ENCODE data around the gene RNU4-1.
"Not testable (repeated sequence)": the region's sequence is repeated elsewhere in the genome, so short reads cannot be mapped to it uniquely, and the experiment has no call there.

The RNU4-1 gene

GRCh38 chr12:120292661-120293531 is at the start of gene RNU4-1:
TSS of gene RNU4-1 (minus strand) at chr12:120293237.
- FAIRE-seq = peak; percentile 91

- FAIRE-seq = no peak
Observed at GRCh38 chr12:120342175-120343038, 49.4 kb upstream of the RNU4-1 start.

GRCh38 chr12:120339256-120339655 is 46.2 kb upstream of the RNU4-1 start:
- FAIRE-seq = no peak

- no peak for FAIRE-seq
Observed at GRCh38 chr12:120337730-120338129, 44.7 kb upstream of the RNU4-1 start.

GRCh38 chr12:120336392-120336791 is 43.4 kb upstream of the RNU4-1 start:
- not testable (repeated sequence) for FAIRE-seq

- FAIRE-seq = not testable (repeated sequence)
Observed at GRCh38 chr12:120335447-120335846, 42.4 kb upstream of the RNU4-1 start.

- FAIRE-seq = no peak
Observed at GRCh38 chr12:120332523-120332922, 39.5 kb upstream of the RNU4-1 start.

GRCh38 chr12:120332041-120332440 is 39.0 kb upstream of the RNU4-1 start:
- FAIRE-seq = no peak

- FAIRE-seq = no peak
Observed at GRCh38 chr12:120331390-120331789, 38.4 kb upstream of the RNU4-1 start.

- FAIRE-seq = no peak
Observed at GRCh38 chr12:120328228-120328627, 35.2 kb upstream of the RNU4-1 start.

GRCh38 chr12:120327593-120327992 is 34.6 kb upstream of the RNU4-1 start, which contains the start of gene PLA2G1B:
TSS of gene PLA2G1B (minus strand) at chr12:120327779. CDS start at chr12:120327753, 26 bp downstream.
- FAIRE-seq = no peak

GRCh38 chr12:120324841-120325417 is 31.9 kb upstream of the RNU4-1 start:
- no peak for FAIRE-seq

- FAIRE-seq = no peak
Observed at GRCh38 chr12:120323772-120324171, 30.7 kb upstream of the RNU4-1 start.

- FAIRE-seq = no peak
Observed at GRCh38 chr12:120321382-120322202, 28.6 kb upstream of the RNU4-1 start.

GRCh38 chr12:120317224-120318105 is 24.4 kb upstream of the RNU4-1 start:
- FAIRE-seq = peak; percentile 99

- FAIRE-seq = no peak
Observed at GRCh38 chr12:120316798-120317223, 23.8 kb upstream of the RNU4-1 start.

GRCh38 chr12:120314220-120314619 is 21.2 kb upstream of the RNU4-1 start:
- FAIRE-seq = no peak

- peak; percentile 94 for FAIRE-seq
Observed at GRCh38 chr12:120301962-120302815, 9.2 kb upstream of the RNU4-1 start, which contains the start of gene SIRT4. TSS of gene SIRT4 (plus strand) at chr12:120302321. CDS start at chr12:120303562, 1,241 bp downstream.

GRCh38 chr12:120292411-120292660 is 701 bp downstream of the RNU4-1 start:
- FAIRE-seq = no peak

GRCh38 chr12:120290609-120291305 is 2.3 kb downstream of the RNU4-1 start:
- no peak for FAIRE-seq
